OCI-LY7 (cell line): ENCODE data around the gene GNGT1.
"Not testable (repeated sequence)": the region's sequence is repeated elsewhere in the genome, so short reads cannot be mapped to it uniquely, and the experiment has no call there.

Experiments used
- CTCF ChIP-seq: fragments of 200-600 bp; sonication (generic); conservative IDR thresholded peaks from 2 replicates; pipeline ENCODE4 v1.5.1; 2014; ENCODE audit warnings: mild to moderate bottlenecking, antibody characterized with exemption, low read length, moderate library complexity, mixed read lengths
- EZH2phosphoT487 ChIP-seq: fragments of 200-600 bp; sonication (generic); IDR thresholded peaks from 2 replicates; pipeline ENCODE4 v1.6.1; 2018; ENCODE audit warnings: low read depth, borderline replicate concordance, mild to moderate bottlenecking, mixed run types, antibody characterized with exemption, low read length, moderate library complexity, mixed read lengths

- not testable (repeated sequence) for TF ChIP-seq CTCF, EZH2phosphoT487
These were observed 4.9 kb downstream of the GNGT1 start for GRCh38 chr7:93911242-93911641.
